K562 (cell line): ENCODE results near the gene UVRAG. TPM values are rescaled to one million over a fixed set of nuclear protein-coding genes. Genes with fewer than 3 reads are reported as not detected.

ENCODE experiments used
- ATAC-seq: fragments of 200-7000 bp; cut with Tn5 transposase; 3 replicates; pipeline ENCODE4 v1.9.1; 2020; ENCODE audit warnings: moderate library complexity
- BruUV-seq: library from RNA; stranded (reverse); fragments of 400-500 nt; replicated peaks from 2 replicates; lab custom pipeline; 2021; lab: Mats Ljungman, UMichigan
- CTCF ChIA-PET: fragments of 300-600 bp; formaldehyde crosslinking; extraction: SDS; loops from one replicate; lab custom pipeline; 2021; ENCODE audit warnings: low intra/inter-chr PET ratio; lab: Yijun Ruan, JAX
- POLR2A ChIA-PET: fragments of 300-600, 350-650 bp; sonication (Branson Sonifier 250); formaldehyde crosslinking; extraction: SDS; loops from one replicate; lab custom pipeline; 2021; ENCODE audit warnings: antibody characterized with exemption, inconsistent platforms; lab: Yijun Ruan, JAX
- DNase-seq, 4 experiments: peaks; one replicate each; pipeline versions ENCODE4 v3.0.0 to v3.0.0-alpha.2; 2011 to 2018; ENCODE audit warnings: low spot score in 3 of 4, mixed read lengths in 3 of 4; ENCODE audit errors: extremely low read depth in 1 of 4
- FAIRE-seq: peaks from 2 replicates; lab custom pipeline; 2011; peaks lifted over from hg19 to GRCh38; lab: Jason Lieb, UNC
- H2AFZ ChIP-seq: 2 replicates; pipeline ENCODE4 v1.6.0; 2011; ENCODE audit warnings: low read depth, low read length, control low read depth, inconsistent platforms
- H3K27ac ChIP-seq: fragments of 200-600 bp; 3 replicates; pipeline ENCODE4 v1.8.0; 2011; ENCODE audit warnings: low read depth, mild to moderate bottlenecking, control low read depth, inconsistent platforms, low read length, moderate library complexity, mixed read lengths; ENCODE audit errors: extremely low read depth
- H3K27me3 ChIP-seq, 2 experiments: fragments of 300-600 bp in 1 of 2; 2 replicates in 1 of 2; 3 replicates in 1 of 2; pipeline versions ENCODE4 v1.6.0 to v1.8.0; 2011; ENCODE audit warnings: inconsistent platforms in 2 of 2, low read length in 2 of 2, mild to moderate bottlenecking in 1 of 2, mixed read lengths in 1 of 2, moderate library complexity in 1 of 2; ENCODE audit not compliant: control insufficient read depth in 2 of 2, insufficient read depth in 2 of 2
- H3K36me3 ChIP-seq: fragments of 300-600 bp; 3 replicates; pipeline ENCODE4 v1.8.0; 2011; ENCODE audit warnings: mild to moderate bottlenecking, low read length, inconsistent platforms; ENCODE audit not compliant: control insufficient read depth, insufficient read depth
- H3K4me1 ChIP-seq, 2 experiments: fragments of 200-600 bp in 1 of 2; replicated peaks in 1 of 2; 2 replicates in 1 of 2; 3 replicates in 1 of 2; pipeline versions ENCODE4 v1.5.1 to v1.8.0; 2011; ENCODE audit warnings: inconsistent platforms in 2 of 2, low read length in 2 of 2, mild to moderate bottlenecking in 1 of 2, mixed read lengths in 1 of 2, moderate library complexity in 1 of 2; ENCODE audit not compliant: control insufficient read depth in 2 of 2, insufficient read depth in 2 of 2
- H3K4me2 ChIP-seq: 2 replicates; pipeline ENCODE4 v1.6.1; 2011; ENCODE audit warnings: low read length, control low read depth, inconsistent platforms, mixed read lengths; ENCODE audit not compliant: insufficient read depth
- H3K4me3 ChIP-seq: fragments of 200-600 bp; sonication (generic), shearing (Covaris generic); 2 replicates; pipeline ENCODE4 v1.5.1; 2016; ENCODE audit warnings: control low read depth, inconsistent platforms
- H3K79me2 ChIP-seq: fragments of 200-600 bp; 3 replicates; pipeline ENCODE4 v1.8.0; 2011; ENCODE audit warnings: low read length, inconsistent platforms; ENCODE audit not compliant: control insufficient read depth, insufficient read depth
- H3K9ac ChIP-seq, 2 experiments: 2 replicates each; pipeline versions ENCODE4 v1.6.0 to v1.6.1; 2011; ENCODE audit warnings: low read depth in 2 of 2, low read length in 2 of 2, control low read depth in 1 of 2, inconsistent platforms in 1 of 2, mild to moderate bottlenecking in 1 of 2, mixed read lengths in 1 of 2; ENCODE audit not compliant: insufficient read depth in 1 of 2
- H3K9me1 ChIP-seq: one replicate; pipeline ENCODE4 v1.6.0; 2011; ENCODE audit warnings: inconsistent platforms, mild to moderate bottlenecking, low read length, moderate library complexity; ENCODE audit not compliant: control insufficient read depth, insufficient read depth
- H3K9me3 ChIP-seq: replicated peaks from 2 replicates; pipeline ENCODE4 v1.5.1; 2011; ENCODE audit warnings: low read depth, low read length, inconsistent platforms; ENCODE audit not compliant: control insufficient read depth, insufficient read depth
- H4K20me1 ChIP-seq: replicated peaks from 2 replicates; pipeline ENCODE4 v1.6.1; 2011; ENCODE audit warnings: low read length, inconsistent platforms, mixed read lengths; ENCODE audit not compliant: control insufficient read depth, insufficient read depth
- CBFA2T2 ChIP-seq: fragments of 450-650 bp; conservative IDR thresholded peaks from 2 replicates; pipeline ENCODE4 v1.6.1; 2017; ENCODE audit warnings: mild to moderate bottlenecking
- HDAC6 ChIP-seq: IDR thresholded peaks from 2 replicates; pipeline ENCODE4 v1.6.1; 2012; ENCODE audit warnings: low read depth, mild to moderate bottlenecking, control low read depth, inconsistent platforms, low read length, moderate library complexity
- KHSRP ChIP-seq: fragments of 450-650 bp; IDR thresholded peaks from 2 replicates; pipeline ENCODE4 v1.6.1; 2017
- KLF13 ChIP-seq: fragments of 450-650 bp; IDR thresholded peaks from 2 replicates; pipeline ENCODE4 v1.6.1; 2016; ENCODE audit warnings: missing genetic modification characterization, low read depth, mild to moderate bottlenecking, missing compliant biosample characterization, moderate library complexity, borderline replicate concordance
- MBD2 ChIP-seq: sonication (generic); IDR thresholded peaks from 2 replicates; pipeline ENCODE4 v1.6.1; 2016; ENCODE audit warnings: low read depth, borderline replicate concordance
- POU5F1 ChIP-seq: fragments of 150-350 bp; IDR thresholded peaks from 2 replicates; pipeline ENCODE4 v1.6.1; 2014; ENCODE audit warnings: borderline replicate concordance, low read length, low read depth, mild to moderate bottlenecking; ENCODE audit not compliant: partially characterized antibody
- RAD21 ChIP-seq, 2 experiments: fragments of 250-450 bp in 1 of 2; fragments of 450-650 bp in 1 of 2; sonication (Bioruptor Pico) in 1 of 2; formaldehyde crosslinking in 1 of 2; IDR thresholded peaks in 1 of 2; conservative IDR thresholded peaks in 1 of 2; 2 replicates each; pipeline versions ENCODE4 v1.4.0 to v1.8.0; 2020 to 2022; ENCODE audit warnings: mild to moderate bottlenecking in 2 of 2, moderate library complexity in 1 of 2
- RBBP5 ChIP-seq: fragments of 200-600 bp; sonication (generic); IDR thresholded peaks from 2 replicates; pipeline ENCODE4 v1.6.1; 2012; ENCODE audit warnings: borderline replicate concordance, mild to moderate bottlenecking, low read length, control low read depth, inconsistent platforms; ENCODE audit not compliant: insufficient read depth, poor library complexity, severe bottlenecking
- SIN3B ChIP-seq: fragments of 450-650 bp; IDR thresholded peaks from 2 replicates; pipeline ENCODE4 v1.6.1; 2017; ENCODE audit warnings: low read depth, mild to moderate bottlenecking, moderate library complexity
- WHSC1 ChIP-seq: IDR thresholded peaks from one replicate; pipeline ENCODE4 v1.6.1; 2012; ENCODE audit warnings: low read length, control low read depth, inconsistent platforms
- XRCC3 ChIP-seq: fragments of 450-650 bp; IDR thresholded peaks from 2 replicates; pipeline ENCODE4 v1.6.1; 2017; ENCODE audit warnings: mild to moderate bottlenecking, moderate library complexity
- ZNF232 ChIP-seq: sonication (generic); formaldehyde crosslinking; IDR thresholded peaks from 2 replicates; pipeline ENCODE4 v1.8.0; 2022; ENCODE audit warnings: mild to moderate bottlenecking, missing genetic modification reagents
- ZNF263 ChIP-seq: sonication (generic); formaldehyde crosslinking; IDR thresholded peaks from 2 replicates; pipeline ENCODE4 v1.8.0; 2022; ENCODE audit warnings: mild to moderate bottlenecking, missing genetic modification reagents, borderline replicate concordance
- ZNF282 ChIP-seq: sonication (generic); formaldehyde crosslinking; IDR thresholded peaks from 2 replicates; pipeline ENCODE4 v1.8.1; 2023; ENCODE audit warnings: missing genetic modification reagents
- ZNF41 ChIP-seq: fragments of 250-450 bp; sonication (Bioruptor Pico); conservative IDR thresholded peaks from 2 replicates; pipeline ENCODE4 v1.4.0; 2020; ENCODE audit warnings: mild to moderate bottlenecking
- ZNF644 ChIP-seq: fragments of 200-800 bp; sonication (Bioruptor generic); IDR thresholded peaks from 2 replicates; pipeline ENCODE4 v1.6.1; 2016; ENCODE audit warnings: low read depth, missing genetic modification characterization, missing compliant biosample characterization
- WGBS: fragments of 100-300 bp; shearing (Covaris generic); methylation state at CpG from one replicate; pipeline ENCODE4 v1.1.6; 2016; ENCODE audit warnings: low coverage, mixed read lengths; ENCODE audit not compliant: insufficient coverage; ENCODE audit errors: missing lambda C conversion rate; 5-methylcytosine and 5-hydroxymethylcytosine counted together
- in situ Hi-C: fragments of 300-500 bp; cut with MboI; formaldehyde crosslinking; loops from 4 replicates; pipeline ENCODE4 v1.15.0; 2018; ENCODE audit warnings: inconsistent platforms, mixed read lengths
- intact Hi-C: fragments of 100-400 bp; cut with micrococcal nuclease; formaldehyde crosslinking; loops from 2 replicates; pipeline ENCODE4 v1.14.2; 2022
- polyA plus RNA-seq, 8 experiments: library from polyadenylated mRNA; depleted of rRNA in 4 of 8; stranded (reverse) in 5 of 8; unstranded in 3 of 8; fragments of >200 nt; fragmentation: Nextera tagmentation in 2 of 8; fragmentation: Illumina TruSeq in 1 of 8; extraction: Ambion mirVana in 2 of 8; extraction: Trizol in 1 of 8; gene quantifications; 2 replicates each; pipeline versions ENCODE4 v1.2.1 to v1.2.3, GENCODE V29; 2011 to 2014; ENCODE audit warnings: inconsistent platforms in 1 of 8, missing spikeins in 1 of 8
- total RNA-seq, 7 experiments: library from RNA; depleted of rRNA in 6 of 7; stranded (reverse); fragments of >200 nt in 6 of 7; fragmentation: Illumina TruSeq in 2 of 7; extraction: Trizol in 2 of 7; gene quantifications; 2 replicates each; pipeline versions ENCODE4 v1.2.1 to v1.2.3, GENCODE V29; 2011 to 2021; ENCODE audit warnings: low replicate concordance in 1 of 7
- TF ChIP-seq, protein P1 (sequence below), 3 experiments: IDR thresholded peaks in 2 of 3; conservative IDR thresholded peaks in 1 of 3; 2 replicates each; pipeline ENCODE4 v1.5.1; 2011 to 2012; ENCODE audit warnings: low read length in 3 of 3, mild to moderate bottlenecking in 3 of 3, control low read depth in 2 of 3, improper control_type of control experiment in 1 of 3, inconsistent platforms in 1 of 3, low read depth in 1 of 3, mixed read lengths in 1 of 3, moderate library complexity in 1 of 3; ENCODE audit not compliant: insufficient read depth in 2 of 3
- TF ChIP-seq, protein P2 (sequence below): fragments of 450-650 bp; formaldehyde crosslinking; IDR thresholded peaks from 2 replicates; pipeline ENCODE4 v1.4.0; 2020; ENCODE audit warnings: mild to moderate bottlenecking

Gene UVRAG
- total and polyA plus RNA-seq, 9 of the 15 experiments (the other 6 are each of a cell fraction or from before 2014, with no cell fraction given), result 3.1 to 17.8 (median 12.4) TPM

DNA sequence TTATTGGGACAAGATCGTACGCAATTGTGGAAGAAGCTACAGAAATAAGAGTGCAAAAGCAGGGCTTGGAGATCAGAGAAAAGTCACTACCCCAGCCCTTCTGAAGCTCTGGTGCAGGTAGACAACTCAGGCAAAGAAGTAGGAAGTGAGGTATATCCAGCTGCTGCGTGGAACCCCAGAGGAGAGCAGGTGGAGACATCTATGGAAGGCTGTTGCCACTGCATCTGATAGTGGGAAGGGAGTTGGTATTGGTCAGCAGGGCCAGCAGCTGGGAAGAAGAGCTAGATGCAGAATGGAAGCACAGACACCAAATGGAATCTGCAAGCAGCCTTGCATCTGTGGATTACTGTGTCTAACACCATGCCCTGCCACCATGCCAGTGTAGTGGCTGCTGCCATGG is 226.2 kb downstream of the UVRAG start (continued):
- TF ChIP-seq, protein P1, sequence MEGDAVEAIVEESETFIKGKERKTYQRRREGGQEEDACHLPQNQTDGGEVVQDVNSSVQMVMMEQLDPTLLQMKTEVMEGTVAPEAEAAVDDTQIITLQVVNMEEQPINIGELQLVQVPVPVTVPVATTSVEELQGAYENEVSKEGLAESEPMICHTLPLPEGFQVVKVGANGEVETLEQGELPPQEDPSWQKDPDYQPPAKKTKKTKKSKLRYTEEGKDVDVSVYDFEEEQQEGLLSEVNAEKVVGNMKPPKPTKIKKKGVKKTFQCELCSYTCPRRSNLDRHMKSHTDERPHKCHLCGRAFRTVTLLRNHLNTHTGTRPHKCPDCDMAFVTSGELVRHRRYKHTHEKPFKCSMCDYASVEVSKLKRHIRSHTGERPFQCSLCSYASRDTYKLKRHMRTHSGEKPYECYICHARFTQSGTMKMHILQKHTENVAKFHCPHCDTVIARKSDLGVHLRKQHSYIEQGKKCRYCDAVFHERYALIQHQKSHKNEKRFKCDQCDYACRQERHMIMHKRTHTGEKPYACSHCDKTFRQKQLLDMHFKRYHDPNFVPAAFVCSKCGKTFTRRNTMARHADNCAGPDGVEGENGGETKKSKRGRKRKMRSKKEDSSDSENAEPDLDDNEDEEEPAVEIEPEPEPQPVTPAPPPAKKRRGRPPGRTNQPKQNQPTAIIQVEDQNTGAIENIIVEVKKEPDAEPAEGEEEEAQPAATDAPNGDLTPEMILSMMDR (IDR thresholded peaks at IDR 0.05 in 2 of 3, conservative IDR thresholded peaks at IDR 0.05 in 1 of 3; ENCODE audit: insufficient read depth in 2 of 3, low read depth in 1 of 3, low read length in 3 of 3), result peak in 1 of 3 experiments; percentile 24; a peak in 1 of 6 replicates
- TF ChIP-seq RAD21 (CRISPR knock-in tag; conservative IDR thresholded peaks at IDR 0.05 in 1 of 2, IDR thresholded peaks at IDR 0.05 in 1 of 2), result peak in 1 of 2 experiments; percentile 14; a peak in 1 of 4 replicates
- no peak for TF ChIP-seq KLF13 (tag)
- TF ChIP-seq ZNF263 (CRISPR knock-in tag), result no peak
- no peak for TF ChIP-seq ZNF282
- no peak for TF ChIP-seq MBD2

DNA sequence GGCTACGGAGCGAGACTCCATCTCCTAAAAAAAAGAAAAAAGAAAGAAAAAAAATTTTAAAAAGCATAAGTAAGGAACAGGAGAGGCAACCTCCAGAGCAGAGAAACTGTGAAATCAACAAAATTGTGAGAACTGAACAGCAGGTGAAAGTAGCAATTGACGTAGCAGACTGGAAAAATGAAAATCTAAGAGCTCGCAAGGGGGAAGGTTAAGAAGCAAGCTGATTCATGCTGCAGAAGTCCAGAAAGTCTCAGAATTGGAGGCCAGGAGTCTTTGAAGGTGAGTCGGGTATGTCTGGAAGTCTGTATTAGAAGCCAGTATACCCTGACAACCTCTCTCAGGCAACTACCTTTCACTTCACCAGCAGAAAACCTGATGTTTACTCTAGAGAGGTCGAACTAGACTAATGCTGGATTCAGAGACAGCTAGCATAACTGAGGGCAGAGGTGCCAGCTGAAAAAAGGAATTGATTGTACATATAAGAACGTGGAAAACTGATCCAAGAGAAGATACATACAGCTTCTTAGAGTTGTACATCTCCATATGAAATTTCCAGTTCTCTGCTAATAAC is 229.8 kb downstream of the UVRAG start:
- no peak for ATAC-seq
- TF ChIP-seq, protein P2, sequence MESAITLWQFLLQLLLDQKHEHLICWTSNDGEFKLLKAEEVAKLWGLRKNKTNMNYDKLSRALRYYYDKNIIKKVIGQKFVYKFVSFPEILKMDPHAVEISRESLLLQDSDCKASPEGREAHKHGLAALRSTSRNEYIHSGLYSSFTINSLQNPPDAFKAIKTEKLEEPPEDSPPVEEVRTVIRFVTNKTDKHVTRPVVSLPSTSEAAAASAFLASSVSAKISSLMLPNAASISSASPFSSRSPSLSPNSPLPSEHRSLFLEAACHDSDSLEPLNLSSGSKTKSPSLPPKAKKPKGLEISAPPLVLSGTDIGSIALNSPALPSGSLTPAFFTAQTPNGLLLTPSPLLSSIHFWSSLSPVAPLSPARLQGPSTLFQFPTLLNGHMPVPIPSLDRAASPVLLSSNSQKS (CRISPR knock-in tag), result no peak
- TF ChIP-seq CBFA2T2 (no peak), ZNF232 (CRISPR knock-in tag) (no peak), POU5F1 (no peak), SIN3B (no peak), RBBP5 (no peak), HDAC6 (no peak), WHSC1 (no peak), KHSRP (no peak), ZNF644 (tag) (no peak), XRCC3 (no peak), ZNF41 (CRISPR knock-in tag) (no peak)

More for the DNA sequence above, 229.8 kb downstream of the UVRAG start:
- no peak overlapping the region for H3K4me2 ChIP-seq
- H3K9ac ChIP-seq, result no peak overlapping the region
- no peak overlapping the region for H3K27ac ChIP-seq
- in situ Hi-C loops, result no loop called here
- H4K20me1 ChIP-seq, result no peaks in the 10 kb centered on the region
- no peak overlapping the region for H3K4me3 ChIP-seq
- H3K36me3 ChIP-seq, result no peaks in the 10 kb centered on the region
- intact Hi-C loops, result no loop called here
- CTCF ChIA-PET, result no interaction called here
- no peak overlapping the region for H2AFZ ChIP-seq
- no peaks in the 10 kb centered on the region for H3K9me1 ChIP-seq
- FAIRE-seq, result no peak
- no TSS peak for BruUV-seq
- H3K9me3 ChIP-seq, result no peaks in the 10 kb centered on the region
- POLR2A ChIA-PET, result no interaction called here
- 83% methylated on average over 7 of the region's 7 CpGs for WGBS
- no peaks in the 10 kb centered on the region for H3K4me1 ChIP-seq
- no peaks in the 10 kb centered on the region for H3K27me3 ChIP-seq
- DNase-seq, result no peak
- H3K79me2 ChIP-seq, result no peaks in the 10 kb centered on the region
